GM18951 (cell line): ENCODE results near the gene CYCS.

ENCODE experiments used
- POLR2A ChIP-seq: IDR thresholded peaks from 4 replicates; pipeline ENCODE4 v1.6.1; 2011; ENCODE audit warnings: mild to moderate bottlenecking; ENCODE audit not compliant: insufficient read length, insufficient read depth; ENCODE audit errors: extremely low read depth
- in situ Hi-C: fragments of 300-500 bp; cut with MboI; formaldehyde crosslinking; loops from one replicate; pipeline ENCODE4 v1.12.0; 2022; ENCODE audit warnings: low sequenced_read_pairs, mixed read lengths, inconsistent platforms; ENCODE audit not compliant: unreplicated experiment

CYCS gene

DNA sequence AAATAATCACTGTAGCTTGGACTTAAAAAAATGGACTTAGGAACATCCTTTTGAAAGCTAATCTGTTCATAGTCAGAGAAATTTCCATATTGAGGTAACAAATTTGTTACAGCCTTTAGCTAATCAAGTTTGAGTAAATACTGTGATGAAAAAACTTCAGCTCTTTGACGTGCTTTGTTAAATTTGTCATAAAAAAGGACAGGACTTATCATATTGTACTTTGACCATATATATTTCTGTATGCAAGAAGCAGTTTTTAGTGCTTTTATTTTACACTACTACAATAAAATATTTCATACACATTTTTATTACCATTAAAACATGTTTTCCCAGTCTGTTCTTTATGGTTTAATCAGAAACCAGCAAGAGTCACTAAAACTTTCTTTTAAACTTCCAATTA is 14.5 kb upstream of the CYCS start:
- in situ Hi-C loops, result no loop called here
- no peak for TF ChIP-seq POLR2A

DNA sequence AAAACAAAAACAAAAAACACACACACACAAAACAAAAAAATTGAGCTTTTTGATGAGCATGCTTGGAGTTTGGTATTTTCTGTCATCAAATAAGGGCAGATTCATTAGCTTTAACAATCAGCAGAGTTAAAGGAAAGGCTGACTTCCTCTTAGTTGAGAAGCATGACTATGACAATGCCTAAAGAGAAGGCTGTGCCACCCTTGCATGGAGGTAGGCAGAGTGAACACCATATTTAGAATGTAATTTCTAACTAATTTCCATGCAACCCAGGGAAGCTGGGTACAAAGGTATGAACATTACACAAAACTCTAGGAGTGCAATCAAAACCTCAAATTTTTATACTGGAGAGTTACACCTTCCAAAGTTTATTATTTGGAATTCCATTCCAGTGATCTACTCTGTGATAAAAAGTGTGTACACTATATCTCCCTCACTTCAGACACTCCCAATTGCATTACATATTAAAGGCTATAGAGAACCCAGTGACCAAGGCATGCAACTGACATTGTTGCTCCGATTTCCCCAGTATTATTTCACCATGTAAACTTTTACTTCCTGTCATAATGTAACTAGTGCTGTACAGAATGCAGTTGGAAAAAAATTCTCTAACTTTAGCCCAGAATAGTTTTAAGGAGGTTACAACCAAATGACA is 9.4 kb upstream of the CYCS start:
- TF ChIP-seq POLR2A, result no peak
- in situ Hi-C loops, result no loop called here

DNA sequence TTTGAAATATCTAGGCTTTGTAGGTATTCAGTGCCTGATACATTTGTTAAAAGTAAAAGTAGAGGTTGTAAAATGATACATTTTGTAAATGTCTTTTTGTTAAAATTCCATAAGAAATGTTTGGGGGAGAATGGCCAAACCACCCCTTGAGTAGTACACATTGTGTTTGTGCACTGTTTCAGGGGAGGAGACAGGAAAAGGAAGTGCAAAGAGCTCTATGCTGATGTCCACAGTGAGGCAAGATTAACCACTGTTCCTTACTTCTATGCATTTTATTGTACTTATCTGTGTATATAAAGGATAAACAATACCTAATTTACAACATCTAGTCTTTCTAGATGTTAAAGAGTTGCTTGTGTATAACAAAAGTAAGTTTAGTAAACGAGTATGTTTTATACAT is 7.4 kb upstream of the CYCS start:
- TF ChIP-seq POLR2A, result no peak
- in situ Hi-C loops, result no loop called here

DNA sequence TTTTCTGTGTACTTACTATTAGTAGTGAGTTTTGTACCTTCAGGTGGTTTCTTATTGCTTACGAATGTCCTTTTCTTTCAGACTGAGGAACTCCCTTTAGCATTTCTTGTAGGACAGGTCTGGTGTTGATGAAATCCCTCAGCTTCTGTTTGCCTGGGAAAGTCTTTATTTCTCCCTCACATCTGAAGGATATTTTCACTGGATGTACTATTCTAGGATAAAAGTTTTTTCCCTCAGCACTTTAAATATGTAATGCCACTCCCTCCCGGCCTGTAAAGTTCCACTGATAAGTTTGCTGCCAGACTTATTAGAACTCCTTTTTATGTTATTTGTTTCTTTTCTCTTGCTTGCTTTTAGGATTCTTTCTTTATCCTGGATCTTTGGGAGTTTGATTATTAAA is 1.7 kb upstream of the CYCS start:
- in situ Hi-C loops, result no loop called here
- TF ChIP-seq POLR2A, result no peak

DNA sequence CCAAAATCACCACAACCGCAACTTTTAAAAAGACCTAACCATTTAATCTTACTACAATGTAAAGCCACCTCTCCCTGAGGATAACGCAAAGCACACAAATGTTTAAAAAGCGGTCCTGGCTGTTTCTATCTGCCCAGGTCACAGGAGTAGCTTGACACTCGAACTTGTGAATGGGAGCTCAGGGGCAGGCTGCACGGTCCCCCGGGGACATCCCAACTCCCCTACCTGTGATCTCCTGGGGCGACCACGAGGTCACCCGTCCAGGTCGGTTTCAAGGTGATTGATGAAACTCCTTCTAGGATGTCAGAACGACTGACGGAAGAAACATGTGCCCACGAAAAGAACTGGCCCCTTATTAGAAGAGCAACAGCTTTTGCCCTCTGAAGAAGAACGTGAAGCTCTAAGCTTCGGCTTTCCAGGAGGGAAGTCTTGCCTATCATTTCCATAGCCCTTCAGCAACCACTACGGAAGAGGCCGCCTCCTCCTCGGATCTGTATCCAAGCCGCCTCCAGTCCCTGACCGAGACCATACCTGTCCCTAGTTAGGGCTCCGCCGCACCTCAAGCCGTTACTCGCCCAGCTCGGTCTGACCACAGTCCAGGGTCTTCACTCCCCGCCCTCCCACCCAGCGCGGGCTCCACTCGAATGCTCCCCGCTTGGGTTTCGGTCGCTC is 459 bp downstream of the CYCS start:
- in situ Hi-C loops, result loop anchor here (25.0 kb wide), 1 partner anchor 812 kb away; no protein-coding TSS in a partner anchor

DNA sequence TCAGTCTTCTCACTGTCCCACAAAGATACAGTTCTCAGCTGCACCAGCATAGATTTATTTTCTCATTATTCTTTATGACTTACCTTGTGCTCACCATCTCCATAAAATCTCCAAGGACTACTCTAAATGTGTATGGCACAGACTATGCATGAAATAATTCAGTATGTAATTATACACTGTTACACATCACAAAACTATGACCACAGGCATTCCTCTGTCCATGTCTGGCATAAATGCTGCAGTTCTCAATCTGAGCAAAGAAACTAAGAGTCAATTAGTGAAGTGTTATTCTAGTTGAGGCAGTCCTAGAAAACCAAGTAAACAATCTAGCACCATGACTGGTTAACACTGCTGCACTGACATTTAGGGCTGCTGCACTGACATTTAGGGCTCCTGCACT is 2.7 kb downstream of the CYCS start:
- in situ Hi-C loops, result loop anchor here (25.0 kb wide), 1 partner anchor 810 kb away; no protein-coding TSS in a partner anchor
- no peak for TF ChIP-seq POLR2A

More for the DNA sequence above, 459 bp downstream of the CYCS start:
- no peak for TF ChIP-seq POLR2A

DNA sequence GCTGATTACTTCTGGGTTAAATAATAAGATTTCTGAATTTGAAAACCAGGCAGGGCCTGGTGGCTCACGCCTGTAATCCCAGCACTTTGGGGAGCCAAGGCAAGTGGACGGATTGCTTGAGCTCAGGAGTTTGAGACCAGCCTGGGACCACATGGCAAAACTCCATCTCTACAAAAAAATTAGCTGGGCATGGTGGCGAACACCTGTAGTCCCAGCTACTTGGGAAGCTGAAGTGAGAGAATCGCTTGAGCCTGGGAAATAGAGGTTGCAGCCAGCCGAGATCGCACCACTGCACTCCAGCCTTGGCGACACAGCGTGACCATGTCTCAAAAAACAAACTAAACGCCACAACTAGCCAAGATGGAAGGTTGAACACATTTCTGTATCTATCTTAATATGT is 3.5 kb downstream of the CYCS start:
- in situ Hi-C loops, result loop anchor here (25.0 kb wide), 1 partner anchor 809 kb away; no protein-coding TSS in a partner anchor
- TF ChIP-seq POLR2A, result no peak

DNA sequence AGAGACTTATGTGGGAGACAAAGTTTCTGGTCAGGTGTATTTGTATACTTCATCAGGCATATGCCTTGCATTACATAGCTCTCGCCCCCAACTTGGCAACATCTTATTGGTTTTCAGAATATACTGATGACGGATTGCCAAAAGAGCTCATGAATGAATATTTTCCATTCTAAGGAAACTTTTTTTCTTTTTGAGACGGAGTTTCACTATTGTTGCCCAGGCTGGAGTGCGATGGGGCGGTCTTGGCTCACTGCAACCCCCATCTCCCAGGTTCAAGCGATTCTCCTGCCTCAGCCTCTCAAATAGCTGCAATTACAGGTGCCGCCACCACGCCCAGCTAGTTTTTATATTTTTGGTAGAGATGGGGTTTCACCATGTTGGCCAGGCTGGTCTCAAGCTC is 6.0 kb downstream of the CYCS start:
- TF ChIP-seq POLR2A, result no peak
- in situ Hi-C loops, result loop anchor here (25.0 kb wide), 1 partner anchor 807 kb away; no protein-coding TSS in a partner anchor

DNA sequence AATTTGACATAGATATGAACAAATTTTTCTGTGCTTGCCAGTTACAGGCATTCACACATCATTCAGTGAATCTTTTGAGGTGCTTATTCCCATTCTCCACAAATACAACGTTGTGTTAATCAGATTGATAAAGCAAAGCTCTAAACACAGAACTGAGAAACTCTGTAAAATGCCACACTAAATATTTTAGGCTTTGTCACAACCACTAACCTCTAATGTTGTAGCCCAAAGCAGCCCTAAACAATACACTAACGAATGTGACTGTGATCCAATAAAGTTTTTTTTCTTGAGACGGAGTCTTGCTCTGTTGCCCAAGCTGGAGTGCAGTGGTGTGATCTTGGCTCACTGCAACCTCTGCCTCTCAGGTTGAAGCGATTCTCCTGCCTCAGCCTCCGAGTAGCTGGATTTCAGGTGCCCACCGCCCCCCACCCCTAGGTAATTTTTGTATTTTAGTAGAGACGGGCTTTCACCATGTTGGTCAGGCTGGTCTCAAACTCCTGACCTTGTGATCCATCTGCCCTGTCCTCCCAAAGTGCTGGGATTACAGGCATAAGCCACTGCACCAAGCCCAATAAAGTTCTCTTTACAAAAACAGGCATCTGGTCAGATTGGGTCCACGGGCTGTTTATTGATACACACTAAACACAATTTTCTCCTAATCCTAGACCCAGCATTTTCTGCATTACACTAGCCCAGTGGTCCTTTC is 6.9 kb downstream of the CYCS start:
- no peak for TF ChIP-seq POLR2A
- in situ Hi-C loops, result loop anchor here (25.0 kb wide), 1 partner anchor 806 kb away; no protein-coding TSS in a partner anchor

DNA sequence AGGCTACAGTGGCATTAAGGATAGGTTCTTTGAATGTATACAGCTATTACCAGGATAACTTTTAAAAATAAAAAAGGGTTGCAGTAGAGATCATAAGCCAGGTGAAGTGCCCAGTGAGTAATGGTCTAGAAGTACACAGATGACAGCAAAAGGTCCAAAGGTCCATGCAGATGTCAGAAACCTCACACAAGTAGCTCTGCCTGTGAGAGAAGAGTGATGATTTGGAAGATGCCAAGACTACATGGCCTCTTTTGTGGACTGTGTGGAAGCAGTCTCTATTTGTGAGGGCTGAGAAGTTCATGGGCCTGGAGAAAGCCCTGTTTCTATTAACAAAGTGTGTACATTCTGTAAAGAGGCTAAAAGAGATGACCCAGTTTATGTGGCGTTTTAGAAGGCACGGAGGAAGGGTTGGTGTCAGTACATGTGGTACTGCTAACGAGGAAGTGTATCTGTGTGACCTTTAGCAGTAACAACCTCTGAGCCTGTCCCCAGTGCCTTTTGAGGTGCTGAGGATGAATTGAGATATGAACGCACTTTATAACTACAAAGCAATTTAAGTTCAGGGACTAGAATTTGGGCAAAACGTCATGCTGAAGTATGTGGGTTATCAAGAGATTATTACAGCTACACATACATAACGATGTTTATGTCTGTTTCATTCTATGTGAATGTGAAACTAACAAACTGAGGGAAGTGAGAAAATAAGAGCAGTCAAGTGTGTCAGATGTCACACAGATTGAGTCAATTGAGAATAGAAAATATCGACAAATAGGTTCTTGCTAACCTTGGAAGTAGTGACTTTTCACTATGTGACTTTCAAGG is 7.6 kb downstream of the CYCS start:
- TF ChIP-seq POLR2A, result no peak
- in situ Hi-C loops, result loop anchor here (25.0 kb wide), 1 partner anchor 805 kb away; no protein-coding TSS in a partner anchor

DNA sequence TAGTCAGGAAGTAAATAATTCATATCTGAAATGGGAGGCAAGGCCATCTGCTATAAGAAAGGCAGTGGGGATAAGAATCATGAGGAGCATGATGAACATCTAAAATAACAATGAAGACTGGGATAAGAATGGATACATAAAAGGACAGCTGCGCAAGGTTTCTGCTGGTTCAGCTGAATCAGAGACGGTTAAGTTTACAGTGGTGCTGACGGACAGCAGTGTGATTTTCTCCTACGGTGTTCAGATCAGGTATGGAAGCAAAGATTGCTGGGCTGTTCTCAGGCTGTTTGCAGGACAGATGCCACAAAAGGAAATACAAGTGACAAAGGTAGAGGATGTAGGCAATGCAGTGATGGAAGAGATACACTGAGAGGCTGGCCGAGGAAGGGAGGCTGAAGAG is 8.4 kb downstream of the CYCS start:
- no peak for TF ChIP-seq POLR2A
- in situ Hi-C loops, result loop anchor here (25.0 kb wide), 1 partner anchor 804 kb away; no protein-coding TSS in a partner anchor

DNA sequence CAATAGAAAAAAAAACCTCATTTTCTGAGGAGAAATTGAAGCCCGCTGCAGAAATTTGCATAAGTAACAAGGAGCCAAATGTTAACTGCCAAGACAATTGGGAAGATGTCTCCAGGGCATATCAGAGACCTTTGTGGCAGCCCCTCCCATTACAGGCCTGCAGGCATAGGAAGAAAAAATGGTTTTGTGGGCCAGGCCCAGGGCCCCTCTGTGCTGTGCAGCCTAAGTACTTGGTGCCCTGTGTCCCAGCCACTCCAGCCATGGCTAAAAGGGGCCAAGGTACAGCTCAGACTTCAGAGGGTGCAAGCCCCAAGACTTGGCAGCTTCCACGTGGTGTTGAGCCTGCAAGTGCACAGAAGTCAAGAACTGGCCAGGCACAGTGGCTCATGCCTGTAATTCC is 14.5 kb downstream of the CYCS start:
- in situ Hi-C loops, result loop anchor here (25.0 kb wide), 1 partner anchor 798 kb away; no protein-coding TSS in a partner anchor

DNA sequence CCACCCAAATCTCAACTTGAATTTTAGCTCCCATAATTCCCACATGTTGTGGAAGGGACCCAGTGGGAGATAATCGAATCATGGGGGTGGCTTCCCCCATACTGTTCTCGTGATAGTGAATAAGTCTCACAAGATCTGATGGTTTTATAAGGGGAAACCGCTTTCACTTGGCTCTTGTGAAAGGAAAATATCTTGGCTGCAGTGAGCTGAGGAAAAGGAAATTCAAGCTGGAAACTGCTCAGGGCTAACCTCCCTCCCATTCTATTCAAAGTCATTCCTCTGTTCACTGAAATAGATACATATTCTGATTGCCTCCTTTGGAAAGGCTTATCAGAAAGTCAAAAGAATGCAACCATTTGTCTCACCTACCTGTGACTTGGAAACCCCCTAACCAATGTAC is 15.8 kb downstream of the CYCS start:
- TF ChIP-seq POLR2A, result no peak
- in situ Hi-C loops, result loop anchor here (25.0 kb wide), 1 partner anchor 797 kb away; no protein-coding TSS in a partner anchor

DNA sequence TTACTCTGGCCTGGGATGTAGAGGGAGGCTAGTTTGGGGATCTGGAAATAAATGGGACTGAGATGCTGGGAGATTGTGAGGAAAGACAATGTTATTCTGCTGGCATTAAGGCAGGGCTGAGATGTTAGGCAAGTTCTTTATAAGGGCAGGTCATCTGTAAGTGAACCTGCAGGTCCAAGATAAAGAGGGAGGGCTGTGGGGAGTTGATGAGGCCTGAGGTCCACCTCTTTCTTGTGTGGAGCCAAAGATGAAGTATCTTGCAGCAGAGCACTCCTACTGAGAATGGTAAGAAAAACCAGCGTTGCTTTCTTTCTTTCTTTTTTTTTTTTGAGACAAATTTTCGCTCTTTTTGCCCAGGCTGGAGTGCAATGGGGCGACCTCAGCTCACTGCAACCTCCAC is 19.1 kb downstream of the CYCS start:
- in situ Hi-C loops, result loop anchor here (25.0 kb wide), 1 partner anchor 794 kb away; no protein-coding TSS in a partner anchor
- no peak for TF ChIP-seq POLR2A
